HG03558 (cell line): ENCODE measurements around the gene COL19A1.
"Not testable (repeated sequence)": the region's sequence is repeated elsewhere in the genome, so short reads cannot be mapped to it uniquely, and the experiment has no call there.

ENCODE experiments used
- ATAC-seq: cut with Tn5 transposase; IDR thresholded peaks from one replicate; pipeline ENCODE4 v1.9.1; 2021; ENCODE audit warnings: moderate number of reproducible peaks; ENCODE audit not compliant: unreplicated experiment; ENCODE audit errors: extremely low read depth

The COL19A1 gene

DNA sequence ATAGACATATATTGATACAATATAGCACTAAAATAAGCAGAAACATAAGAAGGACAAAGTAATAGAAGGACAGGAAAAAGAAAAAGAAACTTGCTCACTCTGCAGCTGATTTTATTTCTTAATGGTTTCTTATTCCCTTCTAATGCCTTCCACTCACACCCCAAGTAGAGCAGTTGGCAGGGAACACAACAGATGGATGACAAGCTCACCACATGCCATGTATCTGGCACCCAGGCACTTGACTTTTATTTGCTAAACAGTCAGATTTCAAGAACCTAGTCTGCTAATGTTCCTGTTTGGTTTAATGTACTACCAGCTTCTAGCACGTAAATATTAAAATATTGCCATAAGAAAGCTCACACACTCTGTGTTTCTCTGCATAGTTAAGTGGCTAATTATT, 87.1 kb downstream of the COL19A1 start:
- ATAC-seq, result no peak

GRCh38 chr6:69954733-69955132, 88.4 kb downstream of the COL19A1 start:
- ATAC-seq, result no peak

GRCh38 chr6:69957985-69958559, 91.7 kb downstream of the COL19A1 start:
- ATAC-seq, result no peak

DNA sequence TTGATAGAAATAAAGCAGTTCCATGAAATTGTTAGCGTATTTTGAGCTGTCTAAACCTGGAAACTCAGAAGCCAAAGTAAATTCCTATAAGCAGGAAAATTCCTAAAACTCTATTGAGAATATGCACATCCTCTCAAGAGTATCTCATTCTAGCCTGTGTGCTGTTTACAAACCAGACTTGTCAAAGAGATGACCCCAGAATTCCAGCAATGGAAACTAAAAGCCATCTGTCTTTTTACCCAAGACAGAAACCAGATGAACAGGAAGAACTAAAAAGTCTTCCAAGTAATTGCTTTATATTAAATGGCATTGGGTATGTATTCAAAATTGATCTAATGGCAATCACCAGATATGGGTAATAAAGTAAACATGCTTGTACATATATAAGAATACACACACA, 92.6 kb downstream of the COL19A1 start:
- ATAC-seq, result no peak

- not testable (repeated sequence) for ATAC-seq
Measured at GRCh38 chr6:69965974-69966373, 99.6 kb downstream of the COL19A1 start.

- ATAC-seq, result no peak
Measured at GRCh38 chr6:69973138-69973537, 106.8 kb downstream of the COL19A1 start.

DNA sequence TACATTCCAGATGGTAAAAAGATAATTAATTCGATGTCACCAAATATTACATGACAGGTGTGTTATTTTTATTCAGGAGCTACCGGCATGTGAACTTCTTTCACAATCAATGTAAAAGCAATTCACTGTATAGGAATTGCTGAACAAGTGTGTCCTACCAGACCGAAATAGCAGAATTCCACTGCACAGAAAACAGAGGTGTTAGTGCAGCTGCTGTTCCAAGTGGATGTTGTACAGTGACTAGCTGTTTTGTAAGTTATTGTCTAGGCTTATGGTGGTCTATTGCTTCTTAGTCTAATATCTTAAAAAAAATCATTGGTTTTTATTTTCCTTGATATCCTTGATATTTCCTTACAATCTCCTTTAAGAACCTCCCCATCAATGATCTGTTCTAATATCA, 107.4 kb downstream of the COL19A1 start:
- no peak for ATAC-seq

- ATAC-seq, result no peak
Measured at GRCh38 chr6:69974193-69974592, 107.8 kb downstream of the COL19A1 start.

DNA sequence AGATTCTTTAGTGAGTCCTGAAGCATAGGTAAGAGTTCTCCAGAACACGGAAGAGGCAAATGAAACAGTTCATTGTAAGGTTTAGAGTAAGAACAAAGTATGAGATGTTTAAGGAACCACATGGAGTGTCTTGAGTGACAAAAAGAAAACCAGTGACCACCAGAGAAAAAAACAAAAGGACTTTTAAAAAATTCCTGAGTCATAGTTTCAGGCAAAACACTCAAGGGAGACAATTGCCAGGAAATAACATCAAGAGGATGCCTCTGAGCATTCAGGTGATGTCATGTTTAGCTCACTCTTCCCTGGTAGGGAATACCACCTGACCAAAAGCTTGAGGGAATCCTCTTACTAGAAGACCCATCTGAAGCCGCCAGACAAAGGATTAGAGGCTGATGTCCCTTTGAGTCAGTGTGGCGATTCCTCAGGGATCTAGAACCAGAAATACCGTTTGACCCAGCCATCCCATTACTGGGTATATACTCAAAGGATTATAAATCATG, 110.3 kb downstream of the COL19A1 start:
- ATAC-seq, result no peak

DNA sequence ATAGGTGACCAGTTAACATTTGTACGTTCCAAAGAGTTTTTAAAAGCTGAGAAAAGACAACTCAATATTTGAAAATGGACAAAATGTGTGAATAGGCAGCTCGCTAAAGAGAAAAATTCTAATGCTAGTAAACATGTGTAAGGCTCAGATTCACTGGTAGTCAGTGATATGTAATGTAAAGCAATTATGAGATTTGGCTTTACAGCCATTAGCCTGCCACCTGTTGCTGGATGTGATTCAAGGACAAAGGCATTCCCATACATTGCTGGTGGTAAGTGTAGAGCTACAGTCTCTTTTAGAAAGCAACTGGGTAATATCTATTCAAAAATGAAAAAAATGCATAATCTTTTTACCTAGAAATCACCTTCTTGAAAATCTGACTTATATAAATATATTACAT, 114.3 kb downstream of the COL19A1 start:
- ATAC-seq, result no peak

- ATAC-seq, result no peak
Measured at GRCh38 chr6:69984506-69984905, 118.2 kb downstream of the COL19A1 start.

DNA sequence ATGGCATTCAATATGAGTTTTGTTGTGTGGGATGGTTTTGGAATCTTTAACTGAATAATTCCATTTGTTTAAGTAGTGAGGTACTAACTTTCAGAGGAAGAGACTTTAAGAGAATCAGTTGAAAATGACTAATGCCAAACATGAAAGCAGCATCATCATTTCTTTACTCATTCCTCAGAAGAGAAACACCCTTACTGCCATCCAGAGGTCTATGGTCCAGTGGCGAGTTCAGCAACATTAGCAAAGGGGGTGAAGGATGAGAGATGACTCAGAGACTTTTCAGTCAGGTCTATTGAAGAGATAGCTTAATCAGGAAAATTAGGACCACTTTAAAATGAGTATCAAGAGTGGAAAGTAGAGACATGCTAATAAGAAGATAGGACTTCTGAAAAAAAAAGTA, 118.8 kb downstream of the COL19A1 start:
- ATAC-seq, result peak; percentile 72

DNA sequence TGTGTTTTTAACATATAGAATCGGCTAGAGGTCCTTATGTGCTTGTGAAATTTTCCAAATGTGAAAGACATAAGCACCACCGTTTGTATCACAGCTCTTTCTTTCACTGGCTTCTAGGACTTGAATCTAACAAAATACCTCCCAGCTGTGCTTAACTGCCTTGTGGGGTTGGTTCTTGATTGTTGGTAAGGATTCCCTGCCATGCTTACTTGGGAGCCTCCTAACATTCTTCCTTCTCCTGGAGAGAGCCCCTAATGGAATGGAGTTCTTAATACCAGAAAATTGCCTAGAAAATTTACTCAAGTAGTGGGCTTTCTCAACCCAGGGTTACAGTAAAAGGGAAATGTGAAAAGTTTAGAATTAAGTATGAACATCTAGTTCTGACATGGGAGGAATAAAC, 121.2 kb downstream of the COL19A1 start:
- ATAC-seq, result no peak

GRCh38 chr6:69988458-69989126, 122.2 kb downstream of the COL19A1 start:
- no peak for ATAC-seq

DNA sequence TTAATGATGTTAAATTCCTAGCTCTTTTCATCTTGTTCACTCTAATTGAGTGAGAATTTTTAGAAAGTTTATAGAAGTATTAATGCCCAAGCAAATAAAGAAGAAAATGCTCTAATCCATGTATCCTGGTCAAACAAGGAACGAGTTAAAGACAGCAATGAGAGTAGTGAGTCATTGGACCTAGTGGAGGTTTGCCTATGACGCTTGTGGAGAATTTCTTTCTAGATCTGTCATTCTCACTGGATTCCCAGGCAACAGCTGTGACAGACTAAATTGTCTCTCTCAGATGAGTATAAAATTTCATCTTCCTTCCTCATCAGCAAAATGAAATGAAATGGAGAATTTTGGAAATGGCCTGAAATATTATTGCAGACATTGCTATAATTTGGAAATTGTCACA, 127.9 kb downstream of the COL19A1 start:
- no peak for ATAC-seq

GRCh38 chr6:70008189-70008588, 141.8 kb downstream of the COL19A1 start:
- ATAC-seq, result no peak

DNA sequence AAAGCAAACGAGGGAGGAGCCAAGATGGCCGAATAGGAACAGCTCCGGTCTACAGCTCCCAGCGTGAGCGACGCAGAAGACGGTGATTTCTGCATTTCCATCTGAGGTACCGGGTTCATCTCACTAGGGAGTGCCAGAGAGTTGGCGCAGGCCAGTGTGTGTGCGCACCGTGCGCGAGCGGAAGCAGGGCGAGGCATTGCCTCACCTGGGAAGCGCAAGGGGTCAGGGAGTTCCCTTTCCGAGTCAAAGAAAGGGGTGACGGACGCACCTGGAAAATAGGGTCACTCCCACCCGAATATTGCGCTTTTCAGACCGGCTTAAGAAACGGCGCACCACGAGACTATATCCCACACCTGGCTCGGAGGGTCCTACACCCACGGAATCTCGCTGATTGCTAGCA, 144.0 kb downstream of the COL19A1 start:
- not testable (repeated sequence) for ATAC-seq

DNA sequence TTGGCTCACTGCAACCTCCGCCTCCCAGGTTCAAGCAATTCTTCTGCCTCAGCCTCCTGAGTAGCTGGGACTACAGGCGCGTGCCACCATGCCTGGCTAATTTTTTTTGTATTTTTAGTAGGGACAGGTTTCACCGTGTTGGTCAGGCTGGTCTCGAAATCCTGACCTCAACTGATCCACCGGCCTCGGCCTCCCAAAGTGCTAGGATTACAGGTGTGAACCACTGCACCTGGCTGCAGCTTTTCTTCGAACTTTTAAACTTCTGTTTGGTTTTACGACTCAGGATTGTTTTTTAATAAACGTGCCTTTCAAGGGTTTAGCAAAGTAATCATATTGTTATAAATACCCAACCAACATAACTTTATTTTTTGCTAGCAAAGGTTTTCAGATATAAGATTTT, 156.8 kb downstream of the COL19A1 start:
- not testable (repeated sequence) for ATAC-seq

DNA sequence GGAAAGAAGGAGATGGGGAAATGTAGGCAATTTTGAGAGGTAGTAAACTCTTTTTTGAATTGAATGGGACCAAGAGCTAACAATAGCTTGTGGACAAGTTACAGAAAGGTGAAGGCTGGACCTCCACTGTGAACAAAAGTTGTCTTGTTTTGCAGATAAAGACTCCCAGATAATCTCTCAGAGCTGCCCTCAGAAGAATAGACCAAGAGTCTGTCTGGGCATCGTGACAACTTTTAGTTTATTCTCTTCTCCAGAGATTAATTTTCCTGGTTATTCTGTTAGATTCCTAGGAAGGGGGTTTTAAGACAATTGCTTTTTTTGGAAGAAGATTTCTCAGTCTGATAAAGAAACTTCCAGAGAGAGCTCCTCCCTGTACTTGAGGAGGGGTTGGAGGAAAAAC, 161.9 kb downstream of the COL19A1 start:
- ATAC-seq, result no peak

- ATAC-seq, result no peak
Measured at GRCh38 chr6:70028926-70029325, 162.6 kb downstream of the COL19A1 start.

GRCh38 chr6:70033781-70034180, 167.4 kb downstream of the COL19A1 start:
- no peak for ATAC-seq

DNA sequence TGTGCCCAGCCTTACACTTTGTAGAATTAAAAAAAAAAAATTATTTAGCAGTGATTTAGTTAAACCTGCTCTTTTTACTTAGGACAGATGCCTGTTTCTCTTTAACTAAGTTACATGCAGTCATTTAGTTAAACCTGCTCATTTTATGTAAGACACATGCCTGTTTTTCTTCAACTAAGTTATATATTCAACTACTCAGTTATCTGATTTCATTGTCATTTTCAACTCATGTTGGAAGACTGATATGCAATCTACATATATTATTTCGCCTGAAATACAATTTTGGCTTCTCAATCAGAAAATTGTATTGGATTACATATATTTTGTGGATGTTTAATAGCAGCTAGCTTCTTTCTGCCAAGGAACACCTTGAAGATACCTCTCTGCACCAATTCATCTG, 171.1 kb downstream of the COL19A1 start:
- ATAC-seq, result no peak
